Stromal cell of bone marrow (primary cell): Measurements from ENCODE around the gene AMY1C.
"Not testable (repeated sequence)": the region's sequence is repeated elsewhere in the genome, so short reads cannot be mapped to it uniquely, and the experiment has no call there.

Experiments used
- DNase-seq: peaks from one replicate; pipeline ENCODE4 v3.0.0-alpha.2; 2012; ENCODE audit warnings: low read depth

AMY1C gene

DNA sequence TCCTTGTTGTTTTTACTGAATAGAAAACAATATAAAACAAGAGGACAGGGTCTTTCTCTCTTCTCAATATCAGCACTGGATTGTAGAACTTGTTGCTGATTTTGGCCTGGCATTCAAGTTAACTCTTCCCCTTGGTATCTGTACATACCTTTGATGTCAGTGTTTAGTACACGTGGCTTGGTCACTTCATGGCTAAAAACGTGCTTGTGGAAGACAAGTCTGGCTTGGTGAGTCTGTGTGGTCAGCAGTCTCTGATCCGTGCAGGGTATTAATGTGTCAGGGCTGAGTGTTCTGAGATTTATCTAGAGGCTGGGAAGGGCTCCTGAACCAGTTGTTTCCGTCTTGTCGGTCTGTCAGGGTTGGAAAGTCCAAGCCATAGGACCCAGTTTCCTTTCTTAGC, at the start of gene AMY1C:
Gene AMY1C (plus strand): TSS at position 301 of the 400 bp plus-strand sequence. CDS start 572 bp downstream, outside the sequence.
- not testable (repeated sequence) for DNase-seq

DNA sequence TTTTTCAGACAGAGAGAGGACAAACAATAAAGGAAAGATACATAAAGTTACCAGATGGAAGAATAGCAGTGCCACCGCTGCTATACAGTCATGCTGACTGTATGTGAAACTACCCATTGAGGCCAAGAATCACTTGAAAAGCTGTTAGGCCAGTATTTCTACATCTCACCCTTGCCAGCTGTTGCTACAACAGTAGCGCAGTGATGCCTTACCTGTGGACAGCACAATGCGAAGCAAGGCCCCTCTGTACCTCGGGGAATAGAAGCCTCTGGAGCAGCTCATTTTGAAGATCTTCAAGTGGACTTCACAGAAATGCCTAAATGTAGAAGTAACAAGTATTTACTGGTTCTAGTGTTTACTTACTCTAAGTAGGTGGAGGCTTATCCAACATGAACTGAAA, 49.0 kb upstream of the AMY1C start:
- not testable (repeated sequence) for DNase-seq

DNA sequence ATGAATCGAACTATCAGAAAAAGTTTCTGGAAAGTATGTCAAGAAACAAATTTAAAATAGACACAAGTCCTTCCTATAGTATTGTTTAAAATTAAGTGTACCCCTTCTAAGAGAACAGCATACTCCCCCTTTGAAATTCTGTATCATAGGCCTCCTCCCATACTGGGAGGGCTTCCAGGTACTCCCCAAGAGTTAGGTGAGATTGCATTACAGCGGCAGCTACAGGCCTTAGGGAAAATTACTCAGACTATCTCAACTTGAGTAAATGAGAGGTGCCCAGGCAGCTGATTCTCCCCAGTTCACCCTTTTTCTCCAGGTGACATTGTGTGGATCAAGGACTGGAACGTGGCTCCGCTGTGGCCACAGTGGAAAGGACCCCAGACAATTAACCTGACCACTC, 48.4 kb upstream of the AMY1C start:
- not testable (repeated sequence) for DNase-seq

DNA sequence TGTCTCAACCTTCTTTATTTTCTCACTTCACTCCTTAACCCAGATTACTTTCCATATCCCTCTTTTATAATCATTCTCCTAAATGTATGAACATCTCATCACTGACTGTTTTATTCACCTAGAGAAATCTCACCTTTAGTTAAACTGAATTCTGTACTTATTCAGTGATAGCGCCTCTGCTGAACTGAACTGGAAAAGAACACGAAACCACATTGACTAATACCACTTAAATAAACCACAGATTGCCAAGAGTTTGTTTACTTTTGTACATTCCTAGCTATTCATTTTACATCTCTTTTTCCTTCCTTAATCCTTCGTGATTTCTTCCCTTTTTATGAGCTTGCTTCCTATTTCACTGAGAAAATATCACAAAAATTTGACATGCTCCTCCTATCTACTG, 42.0 kb upstream of the AMY1C start:
- DNase-seq = not testable (repeated sequence)

DNA sequence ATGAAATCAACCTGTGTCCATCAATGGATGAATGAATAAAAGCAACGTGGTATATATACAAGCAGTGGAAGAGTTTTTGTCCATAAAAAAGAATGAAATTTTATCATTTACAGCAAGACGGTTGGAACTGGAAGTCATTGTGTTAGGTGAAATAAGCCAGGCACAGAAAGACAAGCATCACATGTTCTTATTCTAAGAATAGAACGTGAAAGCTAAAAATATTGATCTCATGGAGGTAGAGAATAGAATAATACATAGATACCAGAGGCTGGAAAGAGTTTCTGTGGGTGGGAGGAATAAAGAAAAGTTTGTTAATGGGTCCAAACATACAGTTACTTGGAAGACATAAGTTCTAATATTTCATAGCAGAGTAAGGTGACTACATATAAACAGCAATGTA, 39.3 kb upstream of the AMY1C start:
- DNase-seq = not testable (repeated sequence)

DNA sequence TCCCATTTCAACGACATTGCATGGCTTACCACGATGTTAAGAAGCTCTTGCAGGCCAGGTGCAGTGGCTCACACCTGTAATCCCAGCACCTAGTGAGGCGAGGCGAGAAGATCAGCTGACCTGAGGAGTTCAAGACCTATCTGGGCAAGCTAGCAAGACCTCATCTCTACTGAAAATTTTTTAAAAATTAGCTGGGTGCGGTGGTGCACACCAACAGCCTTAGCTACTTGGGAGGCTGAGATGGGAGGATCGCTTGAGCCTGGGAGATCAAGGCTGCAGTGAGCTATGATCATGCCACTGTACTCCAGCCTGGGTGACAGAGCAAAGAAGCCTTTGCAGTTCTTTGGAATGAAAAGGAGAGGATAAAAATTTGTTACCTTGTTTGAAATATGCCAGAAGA, 32.3 kb upstream of the AMY1C start:
- DNase-seq = not testable (repeated sequence)

DNA sequence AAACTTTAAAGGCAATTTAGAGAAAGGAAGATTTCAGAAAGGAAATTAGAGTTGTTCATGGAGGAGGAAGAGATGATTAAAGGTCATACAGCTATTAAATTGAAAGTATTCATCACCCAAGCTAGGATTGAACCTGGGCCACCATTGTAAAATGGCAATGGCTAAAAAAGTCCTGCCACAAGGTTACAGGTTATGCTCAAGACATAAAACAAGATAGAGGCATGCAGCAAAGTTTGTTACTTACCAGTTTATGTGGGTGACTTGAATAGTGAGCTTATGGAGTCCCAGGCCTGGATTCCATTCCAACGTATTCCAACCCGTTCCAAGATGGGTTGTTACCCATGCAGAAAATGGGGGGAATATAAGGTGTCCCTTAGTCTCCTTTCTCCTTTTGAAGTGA, 28.2 kb upstream of the AMY1C start:
- DNase-seq = not testable (repeated sequence)

DNA sequence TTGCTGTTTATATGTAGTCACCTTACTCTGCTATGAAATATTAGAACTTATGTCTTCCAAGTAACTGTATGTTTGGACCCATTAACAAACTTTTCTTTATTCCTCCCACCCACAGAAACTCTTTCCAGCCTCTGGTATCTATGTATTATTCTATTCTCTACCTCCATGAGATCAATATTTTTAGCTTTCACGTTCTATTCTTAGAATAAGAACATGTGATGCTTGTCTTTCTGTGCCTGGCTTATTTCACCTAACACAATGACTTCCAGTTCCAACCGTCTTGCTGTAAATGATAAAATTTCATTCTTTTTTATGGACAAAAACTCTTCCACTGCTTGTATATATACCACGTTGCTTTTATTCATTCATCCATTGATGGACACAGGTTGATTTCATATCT, 14.4 kb upstream of the AMY1C start:
- not testable (repeated sequence) for DNase-seq

DNA sequence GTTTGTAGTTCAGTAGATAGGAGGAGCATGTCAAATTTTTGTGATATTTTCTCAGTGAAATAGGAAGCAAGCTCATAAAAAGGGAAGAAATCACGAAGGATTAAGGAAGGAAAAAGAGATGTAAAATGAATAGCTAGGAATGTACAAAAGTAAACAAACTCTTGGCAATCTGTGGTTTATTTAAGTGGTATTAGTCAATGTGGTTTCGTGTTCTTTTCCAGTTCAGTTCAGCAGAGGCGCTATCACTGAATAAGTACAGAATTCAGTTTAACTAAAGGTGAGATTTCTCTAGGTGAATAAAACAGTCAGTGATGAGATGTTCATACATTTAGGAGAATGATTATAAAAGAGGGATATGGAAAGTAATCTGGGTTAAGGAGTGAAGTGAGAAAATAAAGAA, 11.7 kb upstream of the AMY1C start:
- not testable (repeated sequence) for DNase-seq

DNA sequence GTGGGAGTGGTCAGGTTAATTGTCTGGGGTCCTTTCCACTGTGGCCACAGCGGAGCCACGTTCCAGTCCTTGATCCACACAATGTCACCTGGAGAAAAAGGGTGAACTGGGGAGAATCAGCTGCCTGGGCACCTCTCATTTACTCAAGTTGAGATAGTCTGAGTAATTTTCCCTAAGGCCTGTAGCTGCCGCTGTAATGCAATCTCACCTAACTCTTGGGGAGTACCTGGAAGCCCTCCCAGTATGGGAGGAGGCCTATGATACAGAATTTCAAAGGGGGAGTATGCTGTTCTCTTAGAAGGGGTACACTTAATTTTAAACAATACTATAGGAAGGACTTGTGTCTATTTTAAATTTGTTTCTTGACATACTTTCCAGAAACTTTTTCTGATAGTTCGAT, 5.2 kb upstream of the AMY1C start:
- not testable (repeated sequence) for DNase-seq

DNA sequence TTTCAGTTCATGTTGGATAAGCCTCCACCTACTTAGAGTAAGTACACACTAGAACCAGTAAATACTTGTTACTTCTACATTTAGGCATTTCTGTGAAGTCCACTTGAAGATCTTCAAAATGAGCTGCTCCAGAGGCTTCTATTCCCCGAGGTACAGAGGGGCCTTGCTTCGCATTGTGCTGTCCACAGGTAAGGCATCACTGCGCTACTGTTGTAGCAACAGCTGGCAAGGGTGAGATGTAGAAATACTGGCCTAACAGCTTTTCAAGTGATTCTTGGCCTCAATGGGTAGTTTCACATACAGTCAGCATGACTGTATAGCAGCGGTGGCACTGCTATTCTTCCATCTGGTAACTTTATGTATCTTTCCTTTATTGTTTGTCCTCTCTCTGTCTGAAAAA, 4.7 kb upstream of the AMY1C start:
- DNase-seq = not testable (repeated sequence)

DNA sequence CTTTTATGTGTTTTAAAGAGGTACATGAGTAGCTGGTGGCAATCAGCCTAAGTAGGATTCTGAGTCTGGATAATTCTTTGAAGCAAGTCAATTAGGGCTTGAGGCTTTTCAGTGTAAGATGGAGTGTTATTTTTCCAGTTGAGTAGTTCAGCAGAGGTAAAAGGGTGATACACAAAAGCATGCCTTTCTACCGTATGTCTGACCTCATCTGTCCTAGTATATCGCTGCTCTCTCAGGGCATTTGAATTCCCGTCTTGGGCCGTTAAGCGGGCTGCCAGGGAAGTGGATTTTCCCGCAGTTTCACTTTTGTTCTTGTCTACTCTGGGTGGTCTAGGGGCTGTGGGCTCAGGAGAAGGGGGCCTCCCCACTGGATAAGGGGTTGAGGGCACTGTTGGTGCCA, 1.4 kb upstream of the AMY1C start:
- not testable (repeated sequence) for DNase-seq

DNA sequence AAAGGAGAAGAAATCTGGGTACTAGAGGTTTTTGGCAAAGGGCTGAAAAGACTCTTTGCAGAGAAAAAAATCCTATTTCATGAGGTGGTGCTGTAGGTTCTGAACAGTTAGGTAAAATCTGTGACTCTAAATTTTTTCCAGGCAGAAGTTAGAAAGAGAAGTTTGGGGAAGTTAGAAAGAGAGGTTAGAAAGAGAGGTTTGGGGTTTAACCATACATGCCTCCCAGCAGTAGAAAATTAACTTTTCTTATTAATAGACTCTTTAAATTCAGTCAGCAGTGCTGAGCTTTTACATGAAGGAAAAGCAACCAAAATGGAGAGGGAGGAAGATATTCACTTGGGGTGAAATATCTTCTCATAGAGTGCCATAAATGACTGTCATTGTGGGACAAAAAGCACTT, 12.2 kb downstream of the AMY1C start:
- DNase-seq = no peak

DNA sequence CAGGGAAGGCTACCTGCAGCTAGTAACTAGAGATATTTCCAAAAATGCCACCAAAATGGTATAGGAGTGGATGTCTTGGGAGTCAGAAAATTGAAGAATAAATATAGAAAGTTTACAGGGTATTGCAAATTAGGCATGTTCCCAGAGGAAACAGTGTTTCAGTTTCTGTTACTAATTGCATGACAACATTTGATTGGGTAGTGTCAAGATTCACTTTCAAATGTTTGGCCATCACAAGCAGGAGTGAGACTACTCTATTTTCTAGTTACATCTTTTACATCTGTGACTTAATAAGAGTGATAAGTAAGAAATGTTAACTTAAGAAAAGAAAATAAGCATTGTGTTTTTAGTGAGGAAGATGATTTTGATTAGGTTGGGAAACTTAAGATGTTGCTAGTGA, 30.2 kb downstream of the AMY1C start:
- no peak for DNase-seq

DNA sequence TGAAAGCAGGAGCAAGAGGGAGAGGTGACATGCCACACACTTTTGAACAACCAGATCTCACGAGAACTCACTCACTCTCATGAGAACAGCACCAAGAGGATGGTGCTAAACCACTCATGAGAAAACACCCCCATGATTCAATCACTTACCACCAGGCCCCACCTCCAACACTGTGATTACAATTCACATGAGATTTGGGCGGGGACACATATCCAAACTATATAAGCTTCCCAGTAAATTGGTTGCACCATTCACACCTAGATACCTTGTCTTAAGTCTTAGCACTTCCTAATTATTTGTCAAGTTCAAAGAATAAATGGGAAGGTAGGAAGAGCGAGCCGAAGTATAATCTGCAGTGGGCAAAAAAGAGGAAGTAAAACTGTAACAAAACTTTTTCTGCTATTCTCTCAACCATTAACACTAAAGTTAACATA, 34.3 kb downstream of the AMY1C start:
- DNase-seq = no peak

DNA sequence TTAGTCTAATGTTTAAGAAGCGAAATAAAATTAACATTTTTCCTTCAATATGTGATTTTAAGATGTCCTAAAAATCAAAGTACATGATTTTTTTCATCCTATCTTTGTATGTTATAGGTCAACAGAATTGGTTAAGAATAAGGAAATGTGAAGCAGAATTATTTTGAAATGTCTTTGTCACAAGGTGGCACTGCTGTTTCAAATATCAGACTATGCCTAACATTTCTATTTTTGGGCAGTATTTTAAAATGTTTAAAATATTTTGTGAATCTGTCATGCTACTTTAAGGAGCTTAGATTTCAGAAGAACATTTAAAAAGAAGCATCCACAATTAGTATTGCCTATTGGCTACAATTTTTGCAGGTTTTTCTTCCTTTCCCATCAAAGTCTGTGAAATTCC, 38.7 kb downstream of the AMY1C start:
- peak; percentile 5 for DNase-seq

DNA sequence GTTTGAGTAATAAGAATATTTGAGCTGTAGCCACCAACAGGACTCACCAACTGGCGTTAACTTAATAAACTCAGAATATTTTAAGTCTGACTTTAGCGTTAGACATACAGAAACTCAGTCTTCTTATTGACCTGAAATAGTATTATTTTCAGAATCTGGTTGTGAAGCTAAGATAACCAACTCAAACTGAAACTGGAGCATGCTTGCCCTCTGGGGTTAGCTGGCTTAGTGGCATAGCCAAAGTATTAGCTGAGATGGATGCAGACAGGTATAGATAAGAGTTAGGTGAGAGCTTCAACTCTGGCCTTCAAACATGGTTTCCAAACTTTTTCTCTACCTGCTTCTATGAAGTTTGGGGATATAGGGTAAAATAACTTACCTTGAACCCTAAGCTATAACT, 40.5 kb downstream of the AMY1C start:
- DNase-seq = no peak
